Activated CD8-positive, alpha-beta T cell treated with anti-CD3 and anti-CD28 coated beads for 36 hours (primary cell): ENCODE results near the gene SND1. TPM values are rescaled to one million over a fixed set of nuclear protein-coding genes. Genes with fewer than 3 reads are reported as not detected.

ENCODE experiments used
- ATAC-seq: fragments of 200-7000 bp; cut with Tn5 transposase; one replicate; pipeline ENCODE4 v1.10.0; 2021; ENCODE audit warnings: mild to moderate bottlenecking, moderate library complexity
- CTCF ChIA-PET: fragments of 350-600 bp; sonication (Branson Sonifier 250); formaldehyde crosslinking; loops from one replicate; lab custom pipeline; 2021; ENCODE audit warnings: antibody characterized with exemption; lab: Charles Lee
- POLR2A ChIA-PET: fragments of 350-600 bp; sonication (Branson Sonifier 250); formaldehyde crosslinking; loops from one replicate; lab custom pipeline; 2021; ENCODE audit warnings: antibody characterized with exemption; lab: Charles Lee
- DNase-seq: peaks from one replicate; pipeline ENCODE4 v3.0.0-alpha.2; 2020
- H3K27ac Mint-ChIP-seq: one replicate; pipeline ENCODE4 v1.8.0; 2021; ENCODE audit warnings: mild to moderate bottlenecking, mixed read lengths
- H3K27me3 Mint-ChIP-seq: one replicate; pipeline ENCODE4 v1.8.0; 2021; ENCODE audit warnings: mixed read lengths
- H3K36me3 Mint-ChIP-seq: one replicate; pipeline ENCODE4 v1.8.0; 2021; ENCODE audit warnings: low read depth, mixed read lengths
- H3K4me1 Mint-ChIP-seq: one replicate; pipeline ENCODE4 v1.8.0; 2021; ENCODE audit warnings: low read depth, mixed read lengths
- H3K4me3 Mint-ChIP-seq: one replicate; pipeline ENCODE4 v1.8.0; 2021; ENCODE audit warnings: mild to moderate bottlenecking, moderate library complexity, mixed read lengths
- H3K9me3 Mint-ChIP-seq: one replicate; pipeline ENCODE4 v1.8.0; 2021; ENCODE audit warnings: mixed read lengths
- intact Hi-C: fragments of 100-400 bp; cut with micrococcal nuclease; formaldehyde crosslinking; loops from one replicate; pipeline ENCODE4 v1.10.0; 2022
- total RNA-seq, 2 experiments: library from RNA; stranded (reverse); gene quantifications; one replicate each; pipeline ENCODE4 v1.2.3, GENCODE V29; 2021
- TF ChIP-seq, protein P1 (sequence below): fragments of 200-600 bp; IDR thresholded peaks from one replicate; pipeline ENCODE4 v1.8.0; 2022; ENCODE audit warnings: antibody characterized with exemption, mild to moderate bottlenecking

SND1 gene
- total RNA-seq, 2 experiments from 2014 or later = 206 to 208 TPM

DNA sequence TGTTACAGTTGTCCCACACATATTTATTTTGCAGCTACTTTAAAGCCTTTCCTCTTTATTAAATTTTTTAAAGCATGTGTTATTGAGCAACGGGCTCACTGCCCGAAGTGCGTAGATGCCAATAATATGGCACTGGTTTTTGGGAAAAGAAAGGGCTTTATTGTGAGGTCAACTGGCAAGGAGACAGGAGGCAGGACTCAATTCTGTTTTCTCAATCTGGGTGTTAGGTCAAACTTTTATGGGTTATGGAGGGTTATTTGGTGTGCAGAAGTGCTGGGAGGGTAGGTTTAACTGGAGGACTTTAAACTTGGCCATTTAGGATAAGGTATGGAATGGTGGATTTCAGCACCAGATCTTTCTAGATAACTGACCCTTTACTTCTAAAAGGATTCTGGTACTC lies 195.6 kb downstream of the SND1 start:
- CTCF ChIA-PET = no interaction called here
- peaks cover 59% of the 10 kb centered on the region for H3K36me3 Mint-ChIP-seq
- ATAC-seq = no peak

GRCh38 chr7:127848241-127848640 lies 196.2 kb downstream of the SND1 start:
- Mint-ChIP-seq H3K36me3 (peaks cover 56% of the 10 kb centered on the region), H3K4me1 (peaks cover 35% of the 10 kb centered on the region)

More for the DNA sequence above, 195.6 kb downstream of the SND1 start:
- TF ChIP-seq, protein P1, sequence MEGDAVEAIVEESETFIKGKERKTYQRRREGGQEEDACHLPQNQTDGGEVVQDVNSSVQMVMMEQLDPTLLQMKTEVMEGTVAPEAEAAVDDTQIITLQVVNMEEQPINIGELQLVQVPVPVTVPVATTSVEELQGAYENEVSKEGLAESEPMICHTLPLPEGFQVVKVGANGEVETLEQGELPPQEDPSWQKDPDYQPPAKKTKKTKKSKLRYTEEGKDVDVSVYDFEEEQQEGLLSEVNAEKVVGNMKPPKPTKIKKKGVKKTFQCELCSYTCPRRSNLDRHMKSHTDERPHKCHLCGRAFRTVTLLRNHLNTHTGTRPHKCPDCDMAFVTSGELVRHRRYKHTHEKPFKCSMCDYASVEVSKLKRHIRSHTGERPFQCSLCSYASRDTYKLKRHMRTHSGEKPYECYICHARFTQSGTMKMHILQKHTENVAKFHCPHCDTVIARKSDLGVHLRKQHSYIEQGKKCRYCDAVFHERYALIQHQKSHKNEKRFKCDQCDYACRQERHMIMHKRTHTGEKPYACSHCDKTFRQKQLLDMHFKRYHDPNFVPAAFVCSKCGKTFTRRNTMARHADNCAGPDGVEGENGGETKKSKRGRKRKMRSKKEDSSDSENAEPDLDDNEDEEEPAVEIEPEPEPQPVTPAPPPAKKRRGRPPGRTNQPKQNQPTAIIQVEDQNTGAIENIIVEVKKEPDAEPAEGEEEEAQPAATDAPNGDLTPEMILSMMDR = no peak
- H3K4me3 Mint-ChIP-seq = no peak overlapping the region
- no peak for DNase-seq
- H3K4me1 Mint-ChIP-seq = peaks cover 30% of the 10 kb centered on the region
- intact Hi-C loops = no loop called here
- H3K27ac Mint-ChIP-seq = no peak overlapping the region
- H3K27me3 Mint-ChIP-seq = no peaks in the 10 kb centered on the region
- H3K9me3 Mint-ChIP-seq = no peaks in the 10 kb centered on the region
- POLR2A ChIA-PET = no interaction called here

DNA sequence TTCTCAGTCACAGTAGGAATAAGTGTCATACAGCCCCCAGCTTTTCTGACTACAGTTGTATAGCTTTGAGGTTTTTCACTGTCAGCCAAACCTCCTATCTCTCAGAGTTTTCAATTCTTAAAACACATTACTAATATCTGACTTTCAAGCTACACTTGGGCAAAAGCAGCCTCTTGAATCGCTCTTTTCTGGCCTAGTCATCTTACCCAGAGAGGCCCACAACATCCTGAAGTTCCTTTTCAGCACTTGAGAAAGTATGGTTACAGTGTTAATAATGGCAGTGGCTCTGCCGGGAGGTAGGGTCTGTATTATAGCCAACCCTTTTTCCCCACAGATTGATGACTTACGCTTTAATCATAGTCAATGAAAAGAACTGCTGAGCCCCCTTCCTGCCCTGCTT lies 198.2 kb downstream of the SND1 start:
- peak overlapping the region; percentile 81 for H3K27ac Mint-ChIP-seq
- CTCF ChIA-PET = no interaction called here
- DNase-seq (peak; percentile 56), ATAC-seq (peak; percentile 93)
- H3K4me1 Mint-ChIP-seq = peaks cover 42% of the 10 kb centered on the region
- no peaks in the 10 kb centered on the region for H3K27me3 Mint-ChIP-seq
- H3K36me3 Mint-ChIP-seq = peaks cover 39% of the 10 kb centered on the region
- TF ChIP-seq, protein P1 = no peak
- intact Hi-C loops = no loop called here
- POLR2A ChIA-PET = no interaction called here
- no peaks in the 10 kb centered on the region for H3K9me3 Mint-ChIP-seq
- H3K4me3 Mint-ChIP-seq = no peak overlapping the region

More at GRCh38 chr7:127848241-127848640, 196.2 kb downstream of the SND1 start:
- CTCF ChIA-PET = interaction anchor here (0.8 to 1.0 kb wide), 2 partner anchors 10 to 361 kb away, joined by 3 read pairs; no protein-coding TSS in a partner anchor
- TF ChIP-seq, protein P1 = no peak
- intact Hi-C loops = no loop called here
- H3K4me3 Mint-ChIP-seq = no peak overlapping the region
- H3K27ac Mint-ChIP-seq = no peak overlapping the region
- H3K27me3 Mint-ChIP-seq = no peaks in the 10 kb centered on the region
- POLR2A ChIA-PET = no interaction called here
- no peak for ATAC-seq
- DNase-seq = no peak
- H3K9me3 Mint-ChIP-seq = no peaks in the 10 kb centered on the region

DNA sequence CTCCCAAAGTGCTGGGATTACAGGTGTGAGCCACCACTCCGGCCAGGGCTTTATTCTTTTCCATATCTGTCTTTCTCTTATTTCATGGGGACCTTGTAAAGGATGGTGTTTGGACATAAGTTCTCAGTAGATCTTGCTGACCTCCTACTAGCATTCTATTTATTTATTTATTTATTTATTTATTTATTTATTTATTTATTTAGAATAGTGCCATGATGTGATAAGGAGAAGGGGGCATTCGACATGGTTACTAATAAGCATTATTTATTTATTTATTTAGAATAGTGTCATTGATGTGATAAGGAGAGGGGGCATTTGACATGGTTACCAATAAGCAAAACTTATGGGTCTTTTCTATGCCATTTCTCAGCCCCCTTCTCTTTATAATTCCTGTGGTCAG lies 202.4 kb downstream of the SND1 start:
- peaks cover 70% of the 10 kb centered on the region for H3K4me1 Mint-ChIP-seq
- ATAC-seq = no peak
- no peak overlapping the region for H3K4me3 Mint-ChIP-seq
- intact Hi-C loops = no loop called here
- POLR2A ChIA-PET = no interaction called here
- H3K36me3 Mint-ChIP-seq = peaks cover 31% of the 10 kb centered on the region
- DNase-seq = no peak
- TF ChIP-seq, protein P1 = no peak
- no peaks in the 10 kb centered on the region for H3K9me3 Mint-ChIP-seq
- CTCF ChIA-PET = interaction anchor here (1.6 kb wide), 1 partner anchor 21 kb away, joined by 3 read pairs; no protein-coding TSS in a partner anchor
- H3K27me3 Mint-ChIP-seq = no peaks in the 10 kb centered on the region
- no peak overlapping the region for H3K27ac Mint-ChIP-seq

- TF ChIP-seq, protein P1 = no peak
- peaks cover 32% of the 10 kb centered on the region for H3K36me3 Mint-ChIP-seq
- no peak overlapping the region for H3K27ac Mint-ChIP-seq
- H3K27me3 Mint-ChIP-seq = no peaks in the 10 kb centered on the region
- DNase-seq (no peak), ATAC-seq (no peak)
- H3K4me1 Mint-ChIP-seq = peaks cover 62% of the 10 kb centered on the region
- intact Hi-C loops = no loop called here
- ChIA-PET POLR2A (interaction anchor here (0.7 kb wide), 1 partner anchor 13 kb away, joined by 3 read pairs; no protein-coding TSS in a partner anchor), CTCF (no interaction called here)
- no peaks in the 10 kb centered on the region for H3K9me3 Mint-ChIP-seq
- no peak overlapping the region for H3K4me3 Mint-ChIP-seq
These were observed 205.5 kb downstream of the SND1 start for GRCh38 chr7:127857464-127857841.
